IMR-90 (cell line): Measurements from ENCODE around the gene FPR3. TPM values are rescaled to one million over a fixed set of nuclear protein-coding genes. Genes with fewer than 3 reads are reported as not detected.

Experiments
- ATAC-seq: fragments of 200-7000 bp; cut with Tn5 transposase; 2 replicates; pipeline ENCODE4 v1.9.1; 2020; ENCODE audit warnings: low read depth, mild to moderate bottlenecking, moderate library complexity
- BruUV-seq: library from RNA; stranded (reverse); fragments of 400-500 nt; replicated peaks from 2 replicates; lab custom pipeline; 2021; lab: Mats Ljungman, UMichigan
- CTCF ChIA-PET: fragments of 300-600 bp; formaldehyde crosslinking; extraction: SDS; loops from one replicate; lab custom pipeline; 2021; ENCODE audit warnings: antibody characterized with exemption; lab: Yijun Ruan, JAX
- POLR2A ChIA-PET: fragments of 300-600 bp; sonication (Branson Sonifier 250); formaldehyde crosslinking; loops from one replicate; lab custom pipeline; 2022; ENCODE audit warnings: antibody characterized with exemption; ENCODE audit not compliant: unreplicated experiment; lab: Charles Lee
- DNase-seq: peaks from one replicate; pipeline ENCODE4 v3.0.0; 2013
- H2AFZ ChIP-seq: replicated peaks from 2 replicates; pipeline ENCODE3; 2013; ENCODE audit warnings: low read length, mild to moderate bottlenecking; ENCODE audit not compliant: poor library complexity
- H2AK5ac ChIP-seq: 2 replicates; pipeline ENCODE4 v1.6.1; 2013; ENCODE audit warnings: low read depth, low read length, inconsistent platforms
- H2AK9ac ChIP-seq: replicated peaks from 2 replicates; pipeline ENCODE3; 2013; ENCODE audit warnings: mild to moderate bottlenecking, low read depth, low read length, moderate library complexity; ENCODE audit not compliant: poor library complexity
- H2BK120ac ChIP-seq: 2 replicates; pipeline ENCODE4 v1.6.1; 2013; ENCODE audit warnings: low read depth, low read length, inconsistent platforms
- H2BK15ac ChIP-seq: 3 replicates; pipeline ENCODE4 v1.6.1; 2013; ENCODE audit warnings: low read depth, low read length, inconsistent platforms
- H2BK20ac ChIP-seq: 2 replicates; pipeline ENCODE4 v1.6.1; 2013; ENCODE audit warnings: low read depth, mild to moderate bottlenecking, inconsistent platforms, low read length, moderate library complexity
- H2BK5ac ChIP-seq: 2 replicates; pipeline ENCODE4 v1.6.1; 2013; ENCODE audit warnings: mild to moderate bottlenecking, low read depth, low read length, inconsistent platforms; ENCODE audit not compliant: poor library complexity, severe bottlenecking
- H3K14ac ChIP-seq: replicated peaks from 2 replicates; pipeline ENCODE4 v1.6.1; 2013; ENCODE audit warnings: low read depth, low read length, inconsistent platforms
- H3K18ac ChIP-seq: 2 replicates; pipeline ENCODE4 v1.6.1; 2013; ENCODE audit warnings: low read depth, low read length, control low read depth
- H3K23ac ChIP-seq: 2 replicates; pipeline ENCODE4 v1.6.1; 2013; ENCODE audit warnings: low read depth, low read length, inconsistent platforms
- H3K27ac ChIP-seq: 2 replicates; pipeline ENCODE4 v1.5.1; 2013; ENCODE audit warnings: mild to moderate bottlenecking, control low read depth, low read length; ENCODE audit not compliant: insufficient read depth
- H3K27me3 ChIP-seq: 2 replicates; pipeline ENCODE4 v1.6.1; 2013; ENCODE audit warnings: low read length; ENCODE audit not compliant: control insufficient read depth, insufficient read depth
- H3K36me3 ChIP-seq: 2 replicates; pipeline ENCODE4 v1.6.1; 2013; ENCODE audit warnings: low read length, mixed read lengths; ENCODE audit not compliant: control insufficient read depth, insufficient read depth
- H3K4ac ChIP-seq: 2 replicates; pipeline ENCODE4 v1.6.1; 2013; ENCODE audit warnings: low read depth, low read length, inconsistent platforms
- H3K4me1 ChIP-seq: 2 replicates; pipeline ENCODE4 v1.6.1; 2013; ENCODE audit warnings: low read length, mixed read lengths; ENCODE audit not compliant: control insufficient read depth, insufficient read depth
- H3K4me2 ChIP-seq: 2 replicates; pipeline ENCODE4 v1.6.1; 2013; ENCODE audit warnings: low read depth, mild to moderate bottlenecking, control low read depth, low read length, moderate library complexity
- H3K4me3 ChIP-seq: 2 replicates; pipeline ENCODE4 v1.5.1; 2013; ENCODE audit warnings: low read depth, mild to moderate bottlenecking, control low read depth, low read length, moderate library complexity; ENCODE audit not compliant: insufficient read depth
- H3K56ac ChIP-seq: 2 replicates; pipeline ENCODE4 v1.6.1; 2013; ENCODE audit warnings: low read length, inconsistent platforms; ENCODE audit not compliant: insufficient read depth; ENCODE audit errors: extremely low read depth
- H3K79me1 ChIP-seq, 2 experiments: 2 replicates each; pipeline ENCODE4 v1.6.1; 2013; ENCODE audit warnings: low read length in 2 of 2, inconsistent platforms in 1 of 2, low read depth in 1 of 2
- H3K9ac ChIP-seq: 2 replicates; pipeline ENCODE4 v1.6.1; 2013; ENCODE audit warnings: low read depth, low read length, control low read depth
- H3K9me1 ChIP-seq: 2 replicates; pipeline ENCODE4 v1.6.1; 2013; ENCODE audit warnings: low read length, inconsistent platforms; ENCODE audit not compliant: insufficient read depth
- H3K9me3 ChIP-seq: 2 replicates; pipeline ENCODE4 v1.6.1; 2013; ENCODE audit warnings: low read length; ENCODE audit not compliant: control insufficient read depth, insufficient read depth
- H4K20me1 ChIP-seq: 2 replicates; pipeline ENCODE4 v1.6.1; 2013; ENCODE audit warnings: low read length, inconsistent platforms; ENCODE audit not compliant: insufficient read depth
- H4K5ac ChIP-seq: 2 replicates; pipeline ENCODE4 v1.6.1; 2013; ENCODE audit warnings: mild to moderate bottlenecking, low read depth, low read length, control low read depth
- H4K8ac ChIP-seq, 2 experiments: 2 replicates each; pipeline ENCODE4 v1.6.1; 2013; ENCODE audit warnings: low read depth in 2 of 2, low read length in 2 of 2, control low read depth in 1 of 2, inconsistent platforms in 1 of 2
- H4K91ac ChIP-seq: 2 replicates; pipeline ENCODE4 v1.6.1; 2013; ENCODE audit warnings: low read depth, low read length, inconsistent platforms; ENCODE audit not compliant: insufficient read depth
- BHLHE40 ChIP-seq: fragments of 150-350 bp; IDR thresholded peaks from 2 replicates; pipeline ENCODE4 v1.6.1; 2016; ENCODE audit warnings: mild to moderate bottlenecking, low read depth, low read length
- CEBPB ChIP-seq: IDR thresholded peaks from 2 replicates; pipeline ENCODE4 v1.6.1; 2012; ENCODE audit warnings: low read depth, low read length, improper control_type of control experiment
- CHD1 ChIP-seq: IDR thresholded peaks from 2 replicates; pipeline ENCODE4 v1.6.1; 2012; ENCODE audit warnings: low read depth, low read length, improper control_type of control experiment
- FOS ChIP-seq: fragments of 150-350 bp; IDR thresholded peaks from 2 replicates; pipeline ENCODE4 v1.6.1; 2016; ENCODE audit warnings: low read depth, low read length
- MAFK ChIP-seq: IDR thresholded peaks from 2 replicates; pipeline ENCODE4 v1.6.1; 2012; ENCODE audit warnings: low read depth, low read length, improper control_type of control experiment
- MAZ ChIP-seq: IDR thresholded peaks from 2 replicates; pipeline ENCODE4 v1.6.1; 2012; ENCODE audit warnings: low read depth, mild to moderate bottlenecking, low read length, improper control_type of control experiment, moderate library complexity, borderline replicate concordance
- MXI1 ChIP-seq: IDR thresholded peaks from 2 replicates; pipeline ENCODE4 v1.6.1; 2012; ENCODE audit warnings: low read depth, mild to moderate bottlenecking, low read length, moderate library complexity, borderline replicate concordance
- NFE2L2 ChIP-seq: fragments of 150-350 bp; IDR thresholded peaks from 2 replicates; pipeline ENCODE4 v1.6.1; 2016; ENCODE audit warnings: low read depth, mild to moderate bottlenecking, low read length
- POLR2A ChIP-seq: IDR thresholded peaks from 2 replicates; pipeline ENCODE4 v1.6.1; 2012; ENCODE audit warnings: mild to moderate bottlenecking, low read depth, low read length
- RAD21 ChIP-seq: IDR thresholded peaks from 2 replicates; pipeline ENCODE4 v1.6.1; 2012; ENCODE audit warnings: low read length, improper control_type of control experiment
- RCOR1 ChIP-seq: IDR thresholded peaks from 2 replicates; pipeline ENCODE4 v1.6.1; 2012; ENCODE audit warnings: mild to moderate bottlenecking, low read length, improper control_type of control experiment; ENCODE audit not compliant: insufficient replicate concordance
- RFX5 ChIP-seq: IDR thresholded peaks from 2 replicates; pipeline ENCODE4 v1.8.0; 2012; ENCODE audit warnings: low read depth, mild to moderate bottlenecking, low read length, moderate library complexity
- SMC3 ChIP-seq: fragments of 150-350 bp; IDR thresholded peaks from 2 replicates; pipeline ENCODE4 v1.6.1; 2016; ENCODE audit warnings: low read depth, mild to moderate bottlenecking, antibody characterized with exemption, low read length, moderate library complexity
- WGBS, 2 experiments: methylation state at CpG; one replicate each; pipeline versions ENCODE4 v1.1.5 to v1.1.7; 2013; ENCODE audit warnings: missing lambda C conversion rate in 2 of 2; ENCODE audit not compliant: insufficient read length in 1 of 2; ENCODE audit errors: extremely low coverage in 2 of 2; 5-methylcytosine and 5-hydroxymethylcytosine counted together
- dilution Hi-C: fragments of 300-500 bp; cut with HindIII; formaldehyde crosslinking; loops from one replicate; pipeline ENCODE4 v1.14.3; 2018; ENCODE audit warnings: low sequenced_read_pairs; ENCODE audit not compliant: unreplicated experiment
- in situ Hi-C: fragments of 300-500 bp; cut with MboI; formaldehyde crosslinking; loops from 3 replicates; pipeline ENCODE4 v1.14.3; 2019; ENCODE audit warnings: low sequenced_read_pairs, inconsistent platforms, mixed read lengths
- intact Hi-C: fragments of 100-400 bp; cut with micrococcal nuclease; formaldehyde crosslinking; loops from 2 replicates; pipeline ENCODE4 v1.10.0; 2022
- polyA plus RNA-seq, 3 experiments: library from polyadenylated mRNA; depleted of rRNA; stranded (reverse); fragments of >200 nt; gene quantifications; 2 replicates each; pipeline ENCODE4 v1.2.3, GENCODE V29; 2012; ENCODE audit warnings: low replicate concordance in 1 of 3
- total RNA-seq: library from RNA; depleted of rRNA; stranded (reverse); fragments of >200 nt; gene quantifications from 2 replicates; pipeline ENCODE4 v1.2.3, GENCODE V29; 2012
- TF ChIP-seq, protein P1 (sequence below): fragments of 150-350 bp; IDR thresholded peaks from 2 replicates; pipeline ENCODE4 v1.6.1; 2016; ENCODE audit warnings: low read depth, mild to moderate bottlenecking, low read length, moderate library complexity, borderline replicate concordance
- TF ChIP-seq, protein P2 (sequence below): conservative IDR thresholded peaks from 2 replicates; pipeline ENCODE4 v1.5.1; 2012; ENCODE audit warnings: mild to moderate bottlenecking, low read depth, low read length, improper control_type of control experiment
- TF ChIP-seq, protein P3 (sequence below): fragments of 150-350 bp; IDR thresholded peaks from 2 replicates; pipeline ENCODE4 v1.6.1; 2017; ENCODE audit warnings: mild to moderate bottlenecking, antibody characterized with exemption, low read length, low read depth

FPR3 gene
- total and polyA plus RNA-seq, 2 of the 4 experiments (the other 2 are of a cell fraction): not detected

DNA sequence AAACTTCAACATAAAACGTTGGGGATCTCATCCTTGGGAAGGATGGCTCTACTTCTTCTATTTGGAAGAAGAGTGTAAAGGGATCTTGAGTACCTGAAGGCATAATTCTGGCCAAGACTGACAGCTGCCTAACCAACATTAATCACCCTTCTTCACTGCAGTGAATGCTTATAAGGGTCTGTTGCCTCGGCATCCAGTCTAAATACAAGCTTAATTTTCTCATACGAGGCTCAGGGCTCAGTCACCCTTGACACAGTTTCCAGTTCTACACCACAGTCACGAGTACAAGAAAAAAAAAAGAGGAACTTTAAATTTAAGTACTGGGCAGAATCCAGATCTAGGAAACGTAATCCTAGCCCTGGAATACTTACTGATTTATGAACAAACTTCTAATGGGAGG, 9.0 kb downstream of the FPR3 start:
- no peaks in the 10 kb centered on the region for H3K79me1 ChIP-seq
- H4K20me1 ChIP-seq: no peaks in the 10 kb centered on the region
- H3K23ac ChIP-seq: no peak overlapping the region
- ATAC-seq: no peak
- H4K5ac ChIP-seq: no peak overlapping the region
- no peak overlapping the region for H2AK9ac ChIP-seq
- no peaks in the 10 kb centered on the region for H3K27me3 ChIP-seq
- no peak overlapping the region for H3K18ac ChIP-seq
- no peak overlapping the region for H2BK5ac ChIP-seq
- H2AK5ac ChIP-seq: no peak overlapping the region
- no peaks in the 10 kb centered on the region for H3K9me1 ChIP-seq
- H3K9ac ChIP-seq: no peak overlapping the region
- dilution Hi-C loops (no loop called here), in situ Hi-C loops (no loop called here), intact Hi-C loops (no loop called here)
- ChIA-PET CTCF (no interaction called here), POLR2A (no interaction called here)
- no peaks in the 10 kb centered on the region for H3K9me3 ChIP-seq
- no peak overlapping the region for H4K8ac ChIP-seq
- no peak overlapping the region for H2BK15ac ChIP-seq
- WGBS, 2 experiments: no CpG with 5 or more reads among the region's 5 CpGs
- H3K27ac ChIP-seq: no peak overlapping the region
- no peak overlapping the region for H2AFZ ChIP-seq
- H3K56ac ChIP-seq: no peak overlapping the region
- TF ChIP-seq, protein P1, sequence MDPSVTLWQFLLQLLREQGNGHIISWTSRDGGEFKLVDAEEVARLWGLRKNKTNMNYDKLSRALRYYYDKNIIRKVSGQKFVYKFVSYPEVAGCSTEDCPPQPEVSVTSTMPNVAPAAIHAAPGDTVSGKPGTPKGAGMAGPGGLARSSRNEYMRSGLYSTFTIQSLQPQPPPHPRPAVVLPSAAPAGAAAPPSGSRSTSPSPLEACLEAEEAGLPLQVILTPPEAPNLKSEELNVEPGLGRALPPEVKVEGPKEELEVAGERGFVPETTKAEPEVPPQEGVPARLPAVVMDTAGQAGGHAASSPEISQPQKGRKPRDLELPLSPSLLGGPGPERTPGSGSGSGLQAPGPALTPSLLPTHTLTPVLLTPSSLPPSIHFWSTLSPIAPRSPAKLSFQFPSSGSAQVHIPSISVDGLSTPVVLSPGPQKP: no peak
- TF ChIP-seq MXI1 (no peak), POLR2A (no peak), BHLHE40 (no peak), FOS (no peak), RCOR1 (no peak), RFX5 (no peak), CEBPB (no peak), SMC3 (no peak), MAZ (no peak), MAFK (no peak), CHD1 (no peak), NFE2L2 (no peak), RAD21 (no peak)
- TF ChIP-seq, protein P2, sequence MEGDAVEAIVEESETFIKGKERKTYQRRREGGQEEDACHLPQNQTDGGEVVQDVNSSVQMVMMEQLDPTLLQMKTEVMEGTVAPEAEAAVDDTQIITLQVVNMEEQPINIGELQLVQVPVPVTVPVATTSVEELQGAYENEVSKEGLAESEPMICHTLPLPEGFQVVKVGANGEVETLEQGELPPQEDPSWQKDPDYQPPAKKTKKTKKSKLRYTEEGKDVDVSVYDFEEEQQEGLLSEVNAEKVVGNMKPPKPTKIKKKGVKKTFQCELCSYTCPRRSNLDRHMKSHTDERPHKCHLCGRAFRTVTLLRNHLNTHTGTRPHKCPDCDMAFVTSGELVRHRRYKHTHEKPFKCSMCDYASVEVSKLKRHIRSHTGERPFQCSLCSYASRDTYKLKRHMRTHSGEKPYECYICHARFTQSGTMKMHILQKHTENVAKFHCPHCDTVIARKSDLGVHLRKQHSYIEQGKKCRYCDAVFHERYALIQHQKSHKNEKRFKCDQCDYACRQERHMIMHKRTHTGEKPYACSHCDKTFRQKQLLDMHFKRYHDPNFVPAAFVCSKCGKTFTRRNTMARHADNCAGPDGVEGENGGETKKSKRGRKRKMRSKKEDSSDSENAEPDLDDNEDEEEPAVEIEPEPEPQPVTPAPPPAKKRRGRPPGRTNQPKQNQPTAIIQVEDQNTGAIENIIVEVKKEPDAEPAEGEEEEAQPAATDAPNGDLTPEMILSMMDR: no peak
- TF ChIP-seq, protein P3, sequence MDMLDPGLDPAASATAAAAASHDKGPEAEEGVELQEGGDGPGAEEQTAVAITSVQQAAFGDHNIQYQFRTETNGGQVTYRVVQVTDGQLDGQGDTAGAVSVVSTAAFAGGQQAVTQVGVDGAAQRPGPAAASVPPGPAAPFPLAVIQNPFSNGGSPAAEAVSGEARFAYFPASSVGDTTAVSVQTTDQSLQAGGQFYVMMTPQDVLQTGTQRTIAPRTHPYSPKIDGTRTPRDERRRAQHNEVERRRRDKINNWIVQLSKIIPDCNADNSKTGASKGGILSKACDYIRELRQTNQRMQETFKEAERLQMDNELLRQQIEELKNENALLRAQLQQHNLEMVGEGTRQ: no peak
- H4K91ac ChIP-seq: no peak overlapping the region
- BruUV-seq: no TSS peak
- H3K4me1 ChIP-seq: peaks cover 5% of the 10 kb centered on the region
- H3K4me3 ChIP-seq: no peak overlapping the region
- no peak for DNase-seq
- H3K4ac ChIP-seq: no peak overlapping the region
- H3K14ac ChIP-seq: no peak overlapping the region
- H3K36me3 ChIP-seq: no peaks in the 10 kb centered on the region
- no peak overlapping the region for H3K4me2 ChIP-seq
- H2BK120ac ChIP-seq: no peak overlapping the region
- no peak overlapping the region for H2BK20ac ChIP-seq
